ENCODE results near the gene THSD7B. TPM values are rescaled to one million over a fixed set of nuclear protein-coding genes. Genes with fewer than 3 reads are reported as not detected.

THSD7B gene
- total and polyA plus RNA-seq, 2 of the 13 experiments (the other 11 are each of a cell fraction or from before 2014, with no cell fraction given): 0.02 TPM; not detected in 1

- no peaks in the 10 kb centered on the region for H3K27me3 ChIP-seq (ENCODE audit: control insufficient read depth in 1 of 2, insufficient read depth in 2 of 2, low read length in 2 of 2)
- ChIA-PET POLR2A (no interaction called here), CTCF (ENCODE audit: low intra/inter-chr PET ratio, low total read pairs) (no interaction called here)
- no TSS peak for BruUV-seq (replicated peaks)
- no peak for FAIRE-seq
- no peak overlapping the region for H3K4me2 ChIP-seq (ENCODE audit: low read depth, low read length)
- DNase-seq (ENCODE audit: low spot score): no peak
- H3K36me3 ChIP-seq (replicated peaks in 1 of 2; ENCODE audit: control insufficient read depth in 1 of 2, insufficient read depth in 2 of 2, low read length in 2 of 2): no peaks in the 10 kb centered on the region
- H3K9ac ChIP-seq (ENCODE audit: insufficient read depth, low read depth, low read length): no peak overlapping the region
- ATAC-seq: no peak
- no peaks in the 10 kb centered on the region for H3K9me3 ChIP-seq (ENCODE audit: low read length)
- no peak for TF ChIP-seq ELK4 (CRISPR knock-in tag; IDR thresholded peaks at IDR 0.05; ENCODE audit: borderline replicate concordance)
- TF ChIP-seq RFXAP (CRISPR knock-in tag; IDR thresholded peaks at IDR 0.05; ENCODE audit: borderline replicate concordance): no peak
- no peak for TF ChIP-seq ZNF232 (CRISPR knock-in tag; IDR thresholded peaks at IDR 0.05; ENCODE audit: borderline replicate concordance)
- no peak for TF ChIP-seq ATF7 (IDR thresholded peaks at IDR 0.05)
- no peak for TF ChIP-seq ATF7 (CRISPR knock-in tag; IDR thresholded peaks at IDR 0.05)
- TF ChIP-seq, protein P1, sequence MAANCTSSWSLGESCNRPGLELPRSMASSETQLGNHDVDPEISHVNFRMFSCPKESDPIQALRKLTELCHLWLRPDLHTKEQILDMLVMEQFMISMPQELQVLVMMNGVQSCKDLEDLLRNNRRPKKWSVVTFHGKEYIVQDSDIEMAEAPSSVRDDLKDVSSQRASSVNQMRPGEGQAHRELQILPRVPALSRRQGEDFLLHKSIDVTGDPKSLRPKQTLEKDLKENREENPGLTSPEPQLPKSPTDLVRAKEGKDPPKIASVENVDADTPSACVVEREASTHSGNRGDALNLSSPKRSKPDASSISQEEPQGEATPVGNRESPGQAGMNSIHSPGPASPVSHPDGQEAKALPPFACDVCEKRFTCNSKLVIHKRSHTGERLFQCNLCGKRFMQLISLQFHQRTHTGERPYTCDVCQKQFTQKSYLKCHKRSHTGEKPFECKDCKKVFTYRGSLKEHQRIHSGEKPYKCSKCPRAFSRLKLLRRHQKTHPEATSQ (CRISPR knock-in tag; IDR thresholded peaks at IDR 0.05; ENCODE audit: borderline replicate concordance): no peak
- no peak for TF ChIP-seq FOXC1 (CRISPR knock-in tag; IDR thresholded peaks at IDR 0.05; ENCODE audit: borderline replicate concordance)
- no peak for TF ChIP-seq ZNF770 (CRISPR knock-in tag; IDR thresholded peaks at IDR 0.05)
- no peak for TF ChIP-seq MED13 (CRISPR knock-in tag; IDR thresholded peaks at IDR 0.05)
- TF ChIP-seq HOXA5 (CRISPR knock-in tag; IDR thresholded peaks at IDR 0.05): no peak
- no peak for TF ChIP-seq ZNF607 (CRISPR knock-in tag; IDR thresholded peaks at IDR 0.05; ENCODE audit: borderline replicate concordance)
- TF ChIP-seq ZNF354B (CRISPR knock-in tag; IDR thresholded peaks at IDR 0.05): no peak
- H3K4me1 ChIP-seq (ENCODE audit: insufficient read depth, low read length): no peaks in the 10 kb centered on the region
- WGBS (ENCODE audit: low lambda C conversion rate): 42% methylated on average over 5 of the region's 5 CpGs
- no peak overlapping the region for H2AFZ ChIP-seq (ENCODE audit: low read length)
- intact Hi-C loops (cut with micrococcal nuclease; ENCODE audit: unreplicated experiment): no loop called here
- H3K4me3 ChIP-seq (replicated peaks in 1 of 3; ENCODE audit: insufficient read depth in 1 of 3, low read depth in 2 of 3, low read length in 3 of 3): no peak overlapping the region
- H3K79me2 ChIP-seq (ENCODE audit: insufficient read depth, low read length): no peaks in the 10 kb centered on the region
- in situ Hi-C loops (cut with HindIII; ENCODE audit: extremely low pct_ligation_motif_present, low pct_unique_long_range_greater_than_20kb): no loop called here
- no peak overlapping the region for H3K27ac ChIP-seq (ENCODE audit: extremely low read length, insufficient read depth, low read length)
- no peaks in the 10 kb centered on the region for H4K20me1 ChIP-seq (ENCODE audit: insufficient read depth, low read length)
Measured at GRCh38 chr2:136986605-136987221, 221.4 kb downstream of the THSD7B start.

All from HepG2 (cell line).